HUES64 (cell line): ENCODE results near the gene GPD1.
"Not testable (repeated sequence)": the region's sequence is repeated elsewhere in the genome, so short reads cannot be mapped to it uniquely, and the experiment has no call there.

ENCODE experiments used
- H3K27ac ChIP-seq: 2 replicates; pipeline ENCODE4 v1.7.0; 2013; ENCODE audit warnings: low read depth, low read length, inconsistent platforms
- H3K27me3 ChIP-seq: 2 replicates; pipeline ENCODE4 v1.6.1; 2013; ENCODE audit warnings: mild to moderate bottlenecking, low read length; ENCODE audit not compliant: insufficient read depth
- H3K36me3 ChIP-seq: 2 replicates; pipeline ENCODE4 v1.6.1; 2013; ENCODE audit warnings: mild to moderate bottlenecking, low read length; ENCODE audit not compliant: insufficient read depth
- H3K4me1 ChIP-seq: 2 replicates; pipeline ENCODE4 v1.6.1; 2013; ENCODE audit warnings: mild to moderate bottlenecking, low read length, moderate library complexity; ENCODE audit not compliant: insufficient read depth
- H3K4me3 ChIP-seq: 2 replicates; pipeline ENCODE4 v1.5.1; 2013; ENCODE audit warnings: mild to moderate bottlenecking, low read length, moderate library complexity
- H3K9ac ChIP-seq: 2 replicates; pipeline ENCODE4 v1.6.1; 2013; ENCODE audit warnings: mild to moderate bottlenecking, low read depth, low read length
- H3K9me3 ChIP-seq: 2 replicates; pipeline ENCODE4 v1.6.1; 2013; ENCODE audit warnings: low read depth, low read length; ENCODE audit not compliant: insufficient read depth
- WGBS: fragments of 150-250, 120-280 bp; methylation state at CpG from one replicate; pipeline ENCODE4 v1.1.7; 2013; ENCODE audit warnings: missing lambda C conversion rate; 5-methylcytosine and 5-hydroxymethylcytosine counted together

Gene GPD1

DNA sequence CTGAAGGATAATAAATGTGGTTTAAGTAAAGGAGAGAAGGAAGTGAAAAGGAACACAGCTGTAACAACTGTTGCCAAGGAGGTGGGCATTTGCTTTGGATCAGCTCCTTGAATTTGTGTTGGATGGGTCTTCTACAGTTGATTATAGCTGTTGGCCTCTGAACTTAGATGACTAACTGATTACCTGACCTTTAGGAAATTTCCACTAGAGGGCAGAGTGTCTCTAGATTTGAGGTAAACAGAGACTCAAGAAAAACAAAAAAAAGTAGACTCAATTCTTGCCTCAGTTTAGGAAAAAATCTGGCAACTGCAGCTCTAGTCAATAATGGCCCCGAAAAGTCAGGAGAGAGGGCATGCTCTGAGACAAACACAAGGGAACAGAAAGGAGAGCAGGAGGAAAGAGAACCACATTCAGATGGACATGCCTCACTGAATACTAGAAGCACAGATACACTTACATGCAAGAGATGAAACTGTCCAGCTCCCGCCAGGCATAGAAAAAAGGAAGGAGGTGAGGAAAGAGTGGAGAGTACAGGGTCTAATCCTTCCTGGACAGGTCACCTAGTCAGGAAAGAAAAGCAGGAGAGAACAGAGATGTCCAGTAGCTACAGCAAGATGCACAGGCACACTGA is 28.8 kb downstream of the GPD1 start:
- no peak overlapping the region for H3K4me3 ChIP-seq
- 93% methylated on average over 2 of the region's 2 CpGs for WGBS

DNA sequence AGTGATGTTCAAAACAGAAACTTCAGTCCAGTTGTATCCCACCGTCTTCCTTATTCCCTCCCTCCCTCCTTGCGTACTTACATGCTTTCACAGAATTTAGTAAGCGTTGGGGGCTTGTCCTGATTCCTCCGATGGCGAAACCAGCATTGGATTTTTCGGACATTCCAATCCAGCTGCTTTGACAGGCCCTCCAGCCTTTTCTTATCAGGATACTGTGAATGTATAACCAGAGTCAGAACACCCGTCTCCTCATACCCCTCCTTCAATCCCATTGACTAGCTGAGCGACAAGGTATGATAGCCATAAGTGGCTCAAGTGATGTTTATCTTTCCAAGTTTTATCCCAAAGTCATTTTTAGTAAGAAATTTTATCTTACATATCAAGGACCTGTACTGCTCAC is 39.2 kb downstream of the GPD1 start:
- H3K4me3 ChIP-seq: no peak overlapping the region
- 96% methylated on average over 7 of the region's 8 CpGs for WGBS
- H3K4me1 ChIP-seq: no peaks in the 10 kb centered on the region
- H3K27me3 ChIP-seq: no peaks in the 10 kb centered on the region
- peaks cover 54% of the 10 kb centered on the region for H3K36me3 ChIP-seq
- no peaks in the 10 kb centered on the region for H3K9me3 ChIP-seq
- no peak overlapping the region for H3K9ac ChIP-seq
- H3K27ac ChIP-seq: no peak overlapping the region

More for the DNA sequence above, 28.8 kb downstream of the GPD1 start:
- no peaks in the 10 kb centered on the region for H3K27me3 ChIP-seq
- no peak overlapping the region for H3K27ac ChIP-seq
- H3K9me3 ChIP-seq: no peaks in the 10 kb centered on the region
- H3K4me1 ChIP-seq: no peaks in the 10 kb centered on the region
- H3K9ac ChIP-seq: no peak overlapping the region
- peaks cover 84% of the 10 kb centered on the region for H3K36me3 ChIP-seq

GRCh38 chr12:50145439-50145838 is 41.6 kb downstream of the GPD1 start:
- Histone ChIP-seq H3K4me3 (no peak overlapping the region), H3K27ac (no peak overlapping the region), H3K4me1 (no peaks in the 10 kb centered on the region), H3K9ac (no peak overlapping the region), H3K36me3 (peaks cover 31% of the 10 kb centered on the region), H3K9me3 (no peaks in the 10 kb centered on the region), H3K27me3 (no peaks in the 10 kb centered on the region)
- no CpG with 5 or more reads among the region's 2 CpGs for WGBS

- WGBS: 96% methylated on average over 4 of the region's 4 CpGs
- Histone ChIP-seq H3K27ac (no peak overlapping the region), H3K36me3 (peaks cover 14% of the 10 kb centered on the region), H3K9ac (no peak overlapping the region), H3K27me3 (no peaks in the 10 kb centered on the region), H3K9me3 (no peaks in the 10 kb centered on the region), H3K4me1 (no peaks in the 10 kb centered on the region), H3K4me3 (no peak overlapping the region)
Measured at GRCh38 chr12:50147281-50147680, 43.5 kb downstream of the GPD1 start.

DNA sequence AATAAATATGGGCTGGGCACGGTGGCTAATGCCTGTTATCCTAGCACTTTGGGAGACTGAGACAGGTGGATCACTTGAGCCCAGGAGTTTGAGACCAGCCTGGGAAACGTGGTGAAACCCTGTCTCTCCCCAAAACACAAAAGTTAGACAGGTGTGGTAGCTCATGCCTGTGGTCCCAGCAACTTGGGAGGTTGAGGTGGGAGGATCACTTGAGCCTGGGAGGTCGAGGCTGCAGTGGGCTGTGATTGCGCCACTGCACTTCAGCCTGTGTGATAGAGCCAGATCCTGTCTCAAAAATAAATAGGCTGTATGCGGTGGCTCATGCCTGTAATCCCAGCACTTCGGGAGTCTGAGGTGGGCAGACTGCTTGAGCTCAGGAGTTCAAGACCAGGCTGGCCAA is 44.2 kb downstream of the GPD1 start:
- H3K4me3 ChIP-seq, H3K9ac ChIP-seq, H3K4me1 ChIP-seq, H3K36me3 ChIP-seq, H3K27ac ChIP-seq, H3K9me3 ChIP-seq, H3K27me3 ChIP-seq: not testable (repeated sequence)
- WGBS: 93% methylated on average over 6 of the region's 6 CpGs

DNA sequence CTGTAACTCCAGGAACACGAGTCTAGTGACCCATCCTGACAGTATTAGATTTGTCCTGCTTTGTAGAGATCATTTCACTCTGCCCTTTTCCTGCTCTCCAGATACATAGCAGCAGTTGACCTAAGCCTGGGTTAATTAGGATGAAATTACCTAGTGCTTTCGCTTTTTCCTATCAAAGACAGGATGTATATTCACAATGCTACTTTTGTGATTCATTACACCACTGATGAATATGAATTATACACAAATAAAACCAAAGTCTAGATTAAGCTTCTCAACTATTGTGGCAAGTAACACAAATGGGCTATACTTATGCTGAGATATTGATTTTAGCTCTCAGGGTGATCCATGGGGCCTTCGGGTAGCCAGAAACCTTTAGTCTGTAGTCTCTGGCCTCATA is 45.5 kb downstream of the GPD1 start:
- H3K27me3 ChIP-seq: no peaks in the 10 kb centered on the region
- H3K27ac ChIP-seq: no peak overlapping the region
- WGBS: 80% methylated on average over 2 of the region's 3 CpGs
- no peak overlapping the region for H3K4me3 ChIP-seq
- no peaks in the 10 kb centered on the region for H3K9me3 ChIP-seq
- no peak overlapping the region for H3K9ac ChIP-seq
- H3K36me3 ChIP-seq: no peaks in the 10 kb centered on the region
- H3K4me1 ChIP-seq: no peaks in the 10 kb centered on the region

- H3K36me3 ChIP-seq: no peaks in the 10 kb centered on the region
- H3K9me3 ChIP-seq: no peaks in the 10 kb centered on the region
- no peaks in the 10 kb centered on the region for H3K27me3 ChIP-seq
- WGBS: 87% methylated on average over 1 of the region's 1 CpG
- H3K27ac ChIP-seq: no peak overlapping the region
- no peak overlapping the region for H3K4me3 ChIP-seq
- H3K9ac ChIP-seq: no peak overlapping the region
- no peaks in the 10 kb centered on the region for H3K4me1 ChIP-seq
Measured at GRCh38 chr12:50151047-50151687, 47.4 kb downstream of the GPD1 start.

DNA sequence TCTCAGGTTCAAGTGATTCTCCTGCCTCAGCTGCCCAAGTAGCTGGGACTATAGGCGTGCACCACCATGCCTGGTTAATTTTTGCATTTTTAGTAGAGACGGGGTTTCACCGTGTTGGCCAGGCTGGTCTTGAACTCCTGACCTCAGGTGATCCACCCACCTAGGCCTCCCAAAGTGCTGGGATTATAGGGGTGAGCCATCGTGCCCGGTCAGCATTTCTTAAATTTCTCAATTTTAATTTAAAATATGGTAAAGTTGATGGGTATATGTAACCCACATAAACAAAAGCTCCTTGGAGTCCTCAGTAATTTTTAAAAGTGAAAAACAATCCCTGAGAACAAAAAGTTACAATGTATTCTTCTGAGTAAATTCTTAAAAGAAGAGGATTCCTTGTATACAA is 51.1 kb downstream of the GPD1 start:
- H3K27ac ChIP-seq, H3K9ac ChIP-seq: not testable (repeated sequence)
- WGBS: 95% methylated on average over 3 of the region's 5 CpGs

GRCh38 chr12:50156641-50157040 is 52.8 kb downstream of the GPD1 start:
- no peak overlapping the region for H3K27ac ChIP-seq
- H3K27me3 ChIP-seq: no peaks in the 10 kb centered on the region
- H3K4me3 ChIP-seq: no peak overlapping the region
- H3K4me1 ChIP-seq: no peaks in the 10 kb centered on the region
- no peaks in the 10 kb centered on the region for H3K9me3 ChIP-seq
- peaks cover 9% of the 10 kb centered on the region; the same call in 1 of the 2 replicates for H3K36me3 ChIP-seq
- H3K9ac ChIP-seq: no peak overlapping the region

More for the DNA sequence above, 51.1 kb downstream of the GPD1 start:
- H3K9me3 ChIP-seq, H3K27me3 ChIP-seq, H3K4me3 ChIP-seq, H3K4me1 ChIP-seq, H3K36me3 ChIP-seq: not testable (repeated sequence)

GRCh38 chr12:50157259-50157658 is 53.5 kb downstream of the GPD1 start:
- peaks cover 9% of the 10 kb centered on the region; the same call in 1 of the 2 replicates for H3K36me3 ChIP-seq
- H3K4me1 ChIP-seq: no peaks in the 10 kb centered on the region
- no peak overlapping the region for H3K4me3 ChIP-seq
- H3K27me3 ChIP-seq: no peaks in the 10 kb centered on the region
- H3K27ac ChIP-seq: no peak overlapping the region
- 89% methylated on average over 2 of the region's 2 CpGs for WGBS
- no peaks in the 10 kb centered on the region for H3K9me3 ChIP-seq
- no peak overlapping the region for H3K9ac ChIP-seq

- no peak overlapping the region for H3K27ac ChIP-seq
- H3K9me3 ChIP-seq: no peaks in the 10 kb centered on the region
- no peak overlapping the region for H3K4me3 ChIP-seq
- no peaks in the 10 kb centered on the region for H3K27me3 ChIP-seq
- no peaks in the 10 kb centered on the region for H3K4me1 ChIP-seq
- no peak overlapping the region for H3K9ac ChIP-seq
- peaks cover 9% of the 10 kb centered on the region; the same call in 1 of the 2 replicates for H3K36me3 ChIP-seq
Measured at GRCh38 chr12:50160643-50161042, 56.8 kb downstream of the GPD1 start.
